ENCODE data around the gene PTPRD. TPM values are rescaled to one million over a fixed set of nuclear protein-coding genes. Genes with fewer than 3 reads are reported as not detected.

PTPRD gene
- total RNA-seq, 1 experiment from 2014 or later = not detected

DNA sequence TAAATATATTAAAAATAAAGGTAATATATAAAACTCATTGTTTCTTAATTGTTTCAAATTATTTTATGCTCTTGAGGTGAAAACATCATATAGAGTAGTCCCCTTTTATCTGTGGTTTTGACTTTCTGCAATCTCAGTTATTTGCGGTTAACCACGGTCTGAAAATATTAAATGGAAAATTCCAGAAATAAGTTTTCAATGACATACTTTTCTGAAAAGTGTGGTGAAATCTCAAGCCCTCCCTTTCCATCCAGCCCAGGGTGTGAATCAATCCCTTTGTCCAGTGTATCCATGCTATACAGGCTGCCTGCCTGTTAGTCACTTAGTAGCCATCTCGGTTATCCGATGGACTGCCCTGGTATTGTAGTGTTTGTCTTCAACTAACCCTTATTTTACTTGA, 2266.5 kb downstream of the PTPRD start:
- H3K27me3 Mint-ChIP-seq (ENCODE audit: insufficient read depth, unreplicated experiment) = no peaks in the 10 kb centered on the region
- no peak overlapping the region for H3K27ac Mint-ChIP-seq (ENCODE audit: low read depth, unreplicated experiment)
- ChIA-PET CTCF (interaction anchor here (0.7 kb wide), 1 partner anchor 10 kb away, joined by 4 read pairs; no protein-coding TSS in a partner anchor), POLR2A (interaction anchor here (0.6 kb wide), 1 partner anchor 11 kb away, joined by 4 read pairs; no protein-coding TSS in a partner anchor)
- no peak overlapping the region for H3K4me3 Mint-ChIP-seq (ENCODE audit: unreplicated experiment)
- H3K9me3 Mint-ChIP-seq (ENCODE audit: unreplicated experiment) = peaks cover 8% of the 10 kb centered on the region
- DNase-seq (ENCODE audit: unreplicated experiment) = no peak
- H3K4me1 Mint-ChIP-seq (ENCODE audit: insufficient read depth, unreplicated experiment) = no peaks in the 10 kb centered on the region
- TF ChIP-seq, protein P1, sequence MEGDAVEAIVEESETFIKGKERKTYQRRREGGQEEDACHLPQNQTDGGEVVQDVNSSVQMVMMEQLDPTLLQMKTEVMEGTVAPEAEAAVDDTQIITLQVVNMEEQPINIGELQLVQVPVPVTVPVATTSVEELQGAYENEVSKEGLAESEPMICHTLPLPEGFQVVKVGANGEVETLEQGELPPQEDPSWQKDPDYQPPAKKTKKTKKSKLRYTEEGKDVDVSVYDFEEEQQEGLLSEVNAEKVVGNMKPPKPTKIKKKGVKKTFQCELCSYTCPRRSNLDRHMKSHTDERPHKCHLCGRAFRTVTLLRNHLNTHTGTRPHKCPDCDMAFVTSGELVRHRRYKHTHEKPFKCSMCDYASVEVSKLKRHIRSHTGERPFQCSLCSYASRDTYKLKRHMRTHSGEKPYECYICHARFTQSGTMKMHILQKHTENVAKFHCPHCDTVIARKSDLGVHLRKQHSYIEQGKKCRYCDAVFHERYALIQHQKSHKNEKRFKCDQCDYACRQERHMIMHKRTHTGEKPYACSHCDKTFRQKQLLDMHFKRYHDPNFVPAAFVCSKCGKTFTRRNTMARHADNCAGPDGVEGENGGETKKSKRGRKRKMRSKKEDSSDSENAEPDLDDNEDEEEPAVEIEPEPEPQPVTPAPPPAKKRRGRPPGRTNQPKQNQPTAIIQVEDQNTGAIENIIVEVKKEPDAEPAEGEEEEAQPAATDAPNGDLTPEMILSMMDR (IDR thresholded peaks at IDR 0.05; ENCODE audit: unreplicated experiment) = no peak
- intact Hi-C loops (cut with micrococcal nuclease) = no loop called here
- no TSS peak for BruUV-seq (replicated peaks)
- no peaks in the 10 kb centered on the region for H3K36me3 Mint-ChIP-seq (ENCODE audit: insufficient read depth, unreplicated experiment)

DNA sequence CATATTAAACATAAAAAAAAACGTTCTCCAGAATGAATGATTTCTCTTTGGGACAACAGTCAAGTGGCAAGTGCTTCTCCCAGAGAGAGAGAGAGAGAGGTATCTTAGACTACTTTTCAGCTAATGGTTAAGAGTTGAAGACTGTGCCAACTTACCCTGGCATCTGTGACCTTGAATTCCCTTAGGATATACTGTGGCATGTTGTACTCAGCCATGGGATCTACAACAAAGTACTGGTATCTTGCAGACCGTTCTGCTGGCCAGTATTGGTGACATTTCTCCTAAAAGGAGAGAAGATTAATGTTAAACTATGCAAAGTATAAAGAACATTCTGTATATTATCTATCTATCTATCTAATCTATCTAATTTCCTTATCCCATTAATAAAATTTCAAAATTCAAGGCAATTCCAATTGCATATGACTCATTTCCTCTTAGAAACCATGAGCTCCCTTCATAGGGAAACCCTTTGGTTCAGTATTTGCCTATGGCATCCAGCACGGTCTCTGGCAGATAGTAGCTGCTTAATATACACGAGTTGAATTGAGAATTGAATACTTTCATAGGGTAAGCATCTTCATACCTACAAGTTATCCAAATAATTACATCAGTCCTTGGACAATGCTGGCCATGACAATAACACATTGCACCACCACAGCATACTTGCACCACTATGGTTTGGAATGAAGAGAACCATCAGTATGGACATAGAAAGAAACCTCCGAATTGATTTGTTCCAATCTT, 2273.9 kb downstream of the PTPRD start:
- Mint-ChIP-seq H3K9me3 (ENCODE audit: unreplicated experiment) (peaks cover under 1% of the 10 kb centered on the region), H3K27me3 (ENCODE audit: insufficient read depth, unreplicated experiment) (no peaks in the 10 kb centered on the region), H3K4me3 (ENCODE audit: unreplicated experiment) (no peak overlapping the region), H3K4me1 (ENCODE audit: insufficient read depth, unreplicated experiment) (no peaks in the 10 kb centered on the region), H3K27ac (ENCODE audit: low read depth, unreplicated experiment) (no peak overlapping the region), H3K36me3 (ENCODE audit: insufficient read depth, unreplicated experiment) (no peaks in the 10 kb centered on the region)
- DNase-seq (ENCODE audit: unreplicated experiment) = peak; percentile 6
- intact Hi-C loops (cut with micrococcal nuclease) = no loop called here
- BruUV-seq (replicated peaks) = no TSS peak
- TF ChIP-seq, protein P1 (IDR thresholded peaks at IDR 0.05; ENCODE audit: unreplicated experiment) = no peak
- CTCF ChIA-PET = interaction anchor here (0.6 kb wide), 2 partner anchors 223 to 1332 kb away, joined by 3 read pairs; no protein-coding TSS in a partner anchor
- POLR2A ChIA-PET = no interaction called here

DNA sequence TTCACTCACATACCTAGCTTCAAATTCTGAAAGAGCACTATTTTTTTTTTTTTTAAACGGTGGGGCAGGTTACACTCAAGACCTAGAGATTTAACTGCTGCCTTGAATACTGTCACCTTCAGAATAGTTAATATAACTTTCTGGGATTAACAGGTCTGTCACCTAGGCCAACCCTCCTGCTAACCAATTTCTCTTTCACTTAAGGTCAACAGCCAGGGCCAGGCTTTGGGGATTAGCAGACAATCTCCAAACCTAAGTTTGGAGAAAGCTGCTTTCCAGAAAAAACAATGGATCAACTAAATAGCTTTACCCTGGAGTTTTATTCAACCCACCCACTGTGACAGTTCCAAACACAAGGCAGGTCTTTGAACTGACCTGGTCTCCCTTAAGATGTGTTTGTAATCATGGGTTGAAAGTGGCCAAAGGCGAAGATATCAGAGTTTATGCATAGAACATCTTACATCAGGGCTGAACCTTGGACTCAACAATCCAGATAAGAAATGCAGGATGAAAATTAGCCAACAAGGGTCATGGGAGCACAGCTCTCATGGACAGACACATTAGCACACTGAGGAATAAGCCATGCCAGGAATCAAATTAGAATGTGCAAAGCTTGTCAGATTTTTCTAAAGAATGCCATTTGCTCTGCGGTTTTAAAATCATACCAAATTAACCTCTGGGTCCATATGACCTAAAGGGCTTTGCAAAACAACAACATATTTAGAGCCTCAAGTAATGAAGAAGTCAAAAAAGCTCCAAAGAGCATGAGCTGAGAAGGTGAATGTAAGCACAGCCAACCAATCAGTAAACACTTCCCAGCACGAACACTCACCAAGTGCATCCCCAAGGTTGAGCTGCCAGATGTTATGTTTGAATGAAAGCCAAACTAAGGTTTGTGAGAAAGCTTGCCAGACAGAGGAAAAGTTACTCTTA, 2274.7 kb downstream of the PTPRD start:
- POLR2A ChIA-PET = no interaction called here
- intact Hi-C loops (cut with micrococcal nuclease) = no loop called here
- no peak overlapping the region for H3K4me3 Mint-ChIP-seq (ENCODE audit: unreplicated experiment)
- TF ChIP-seq, protein P1 (IDR thresholded peaks at IDR 0.05; ENCODE audit: unreplicated experiment) = no peak
- no peak overlapping the region for H3K27ac Mint-ChIP-seq (ENCODE audit: low read depth, unreplicated experiment)
- peaks cover 8% of the 10 kb centered on the region for H3K9me3 Mint-ChIP-seq (ENCODE audit: unreplicated experiment)
- no peaks in the 10 kb centered on the region for H3K4me1 Mint-ChIP-seq (ENCODE audit: insufficient read depth, unreplicated experiment)
- peak; percentile 22 for DNase-seq (ENCODE audit: unreplicated experiment)
- H3K27me3 Mint-ChIP-seq (ENCODE audit: insufficient read depth, unreplicated experiment) = no peaks in the 10 kb centered on the region
- H3K36me3 Mint-ChIP-seq (ENCODE audit: insufficient read depth, unreplicated experiment) = no peaks in the 10 kb centered on the region
- CTCF ChIA-PET = interaction anchor here (0.5 to 0.7 kb wide), 5 partner anchors 156 to 1333 kb away, joined by 3 to 4 read pairs (median 3); no protein-coding TSS in a partner anchor
- BruUV-seq (replicated peaks) = no TSS peak

DNA sequence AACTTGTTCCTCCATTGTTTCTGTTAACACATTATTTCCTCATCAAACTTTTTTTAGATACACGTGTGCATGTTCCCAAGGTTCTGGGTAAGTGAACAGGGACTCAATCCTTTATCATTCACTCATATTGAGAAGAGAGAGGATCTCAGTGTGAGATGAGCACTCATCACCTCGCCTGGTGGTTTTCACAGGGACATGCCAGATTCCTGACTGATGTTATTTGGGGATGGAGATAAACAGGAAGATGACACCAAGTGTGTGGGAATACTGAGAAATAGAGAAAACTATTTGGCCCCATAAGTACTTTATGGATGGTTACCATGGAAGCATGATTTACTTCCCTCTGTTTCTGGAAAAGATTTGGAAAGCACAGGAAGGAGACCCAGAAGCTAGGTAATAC, 2279.9 kb downstream of the PTPRD start:
- intact Hi-C loops (cut with micrococcal nuclease) = no loop called here
- no peak for DNase-seq (ENCODE audit: unreplicated experiment)
- no peak overlapping the region for H3K4me3 Mint-ChIP-seq (ENCODE audit: unreplicated experiment)
- CTCF ChIA-PET = interaction anchor here (0.9 kb wide), 1 partner anchor 117 kb away, joined by 3 read pairs; no protein-coding TSS in a partner anchor
- no peaks in the 10 kb centered on the region for H3K27me3 Mint-ChIP-seq (ENCODE audit: insufficient read depth, unreplicated experiment)
- H3K9me3 Mint-ChIP-seq (ENCODE audit: unreplicated experiment) = peaks cover 15% of the 10 kb centered on the region
- H3K27ac Mint-ChIP-seq (ENCODE audit: low read depth, unreplicated experiment) = no peak overlapping the region
- no peaks in the 10 kb centered on the region for H3K36me3 Mint-ChIP-seq (ENCODE audit: insufficient read depth, unreplicated experiment)
- H3K4me1 Mint-ChIP-seq (ENCODE audit: insufficient read depth, unreplicated experiment) = no peaks in the 10 kb centered on the region
- POLR2A ChIA-PET = no interaction called here
- no TSS peak for BruUV-seq (replicated peaks)
- TF ChIP-seq, protein P1 (IDR thresholded peaks at IDR 0.05; ENCODE audit: unreplicated experiment) = no peak
